Activated CD4-positive, alpha-beta T cell treated with anti-CD3 and anti-CD28 coated beads, Interleukin-2, Interleukin-6, amounts not matched to agents 100 ng/mL and 50 ng/mL, durations not matched to agents 16 hours and 8 hours (primary cell): ENCODE measurements around the gene TET1.
"Not testable (repeated sequence)": the region's sequence is repeated elsewhere in the genome, so short reads cannot be mapped to it uniquely, and the experiment has no call there.

Experiments used
- DNase-seq: peaks from one replicate; pipeline ENCODE4 v3.0.0-alpha.2; 2020

TET1 gene

GRCh38 chr10:68560186-68560942, at the start of gene TET1:
Gene TET1 (plus strand): TSS chr10:68560337. CDS start chr10:68572339, 12,002 bp downstream.
- no peak for DNase-seq

GRCh38 chr10:68516216-68516615, 43.9 kb upstream of the TET1 start:
- DNase-seq = not testable (repeated sequence)

GRCh38 chr10:68516766-68517165, 43.4 kb upstream of the TET1 start:
- DNase-seq = no peak

GRCh38 chr10:68517188-68517587, 42.9 kb upstream of the TET1 start:
- no peak for DNase-seq

GRCh38 chr10:68518609-68519008, 41.5 kb upstream of the TET1 start:
- DNase-seq = not testable (repeated sequence)

GRCh38 chr10:68525490-68526038, 34.6 kb upstream of the TET1 start:
- not testable (repeated sequence) for DNase-seq

GRCh38 chr10:68526634-68527307, 33.4 kb upstream of the TET1 start:
- DNase-seq = no peak

GRCh38 chr10:68536973-68537372, 23.2 kb upstream of the TET1 start:
- DNase-seq = no peak

- DNase-seq = no peak
Measured at GRCh38 chr10:68537796-68538195, 22.3 kb upstream of the TET1 start.

- DNase-seq = no peak
Measured at GRCh38 chr10:68543004-68543918, 16.9 kb upstream of the TET1 start.

GRCh38 chr10:68550747-68551411, 9.3 kb upstream of the TET1 start:
- peak; percentile 63 for DNase-seq

GRCh38 chr10:68553138-68553537, 7.0 kb upstream of the TET1 start:
- no peak for DNase-seq

GRCh38 chr10:68553599-68553998, 6.5 kb upstream of the TET1 start:
- DNase-seq = no peak

- no peak for DNase-seq
Measured at GRCh38 chr10:68558478-68558877, 1.7 kb upstream of the TET1 start.

- no peak for DNase-seq
Measured at GRCh38 chr10:68559251-68559650, 886 bp upstream of the TET1 start.

- no peak for DNase-seq
Measured at GRCh38 chr10:68559841-68560185, 324 bp upstream of the TET1 start.

- DNase-seq = no peak
Measured at GRCh38 chr10:68560943-68561864, 1.1 kb downstream of the TET1 start.

GRCh38 chr10:68561865-68562649, 1.9 kb downstream of the TET1 start:
- DNase-seq = no peak

GRCh38 chr10:68562661-68563570, 2.8 kb downstream of the TET1 start:
- no peak for DNase-seq
